ENCODE measurements around the gene NFU1.

Gene NFU1

DNA sequence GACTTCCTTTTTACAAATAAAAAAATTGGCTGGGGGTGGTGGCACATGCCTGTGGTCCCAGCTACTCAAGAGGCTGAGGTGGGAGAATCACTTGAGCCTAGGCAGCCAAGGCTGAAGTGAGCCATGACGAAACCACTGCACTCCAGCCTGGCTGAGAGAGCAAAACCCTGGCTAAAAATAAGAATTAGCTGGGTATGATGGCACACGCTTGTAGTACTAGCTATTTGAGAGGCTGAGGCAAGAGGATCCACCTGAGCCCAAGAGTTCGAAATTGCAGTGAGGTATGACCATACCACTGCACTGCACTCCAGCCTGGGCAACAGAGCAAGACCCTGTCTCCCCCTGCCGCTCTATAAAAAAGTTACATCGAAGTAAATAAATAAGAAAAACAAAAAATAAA is 83.9 kb downstream of the NFU1 start:
- Histone ChIP-seq H3K36me3 (ENCODE audit: control insufficient read depth in 2 of 2, insufficient read depth in 2 of 2, low read length in 2 of 2) (peaks cover 21 to 24% of the 10 kb centered on the region in 2 donors), H3K27ac (ENCODE audit: low read length) (no peak overlapping the region), H3K9ac (ENCODE audit: low read length in 2 of 2) (no peak overlapping the region), H3K4me1 (ENCODE audit: control insufficient read depth, insufficient read depth, low read length) (no peaks in the 10 kb centered on the region), H3K27me3 (ENCODE audit: control insufficient read depth in 1 of 2, insufficient read depth in 2 of 2, low read length in 2 of 2) (no peaks in the 10 kb centered on the region), H3K4me3 (ENCODE audit: low read length in 2 of 2) (no peak overlapping the region), H3K9me3 (ENCODE audit: control insufficient read depth in 2 of 2, low read length in 2 of 2) (no peaks in the 10 kb centered on the region)

DNA sequence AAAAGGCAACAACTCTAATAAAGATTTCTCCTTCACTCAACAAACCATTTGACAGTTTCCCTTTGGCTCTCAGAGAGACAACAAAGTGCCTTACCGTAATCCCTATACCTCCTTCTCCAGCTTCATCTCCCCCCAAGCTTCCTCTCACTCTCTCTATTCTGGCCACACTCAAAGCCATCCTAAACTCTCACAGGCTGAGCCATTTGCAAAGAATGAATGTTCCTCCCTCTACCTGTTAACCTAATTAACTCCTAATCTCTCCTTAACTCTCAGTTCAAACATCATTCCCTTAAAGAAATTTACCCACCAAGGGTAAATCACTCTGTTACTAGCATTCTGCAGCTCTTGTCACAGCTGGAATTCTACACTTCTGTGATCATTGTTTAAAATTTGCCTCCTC is 88.5 kb downstream of the NFU1 start:
- H3K4me1 ChIP-seq (ENCODE audit: control insufficient read depth, insufficient read depth, low read length), result no peaks in the 10 kb centered on the region
- peaks cover 28 to 32% of the 10 kb centered on the region in 2 donors for H3K36me3 ChIP-seq (ENCODE audit: control insufficient read depth in 2 of 2, insufficient read depth in 2 of 2, low read length in 2 of 2)
- no peak overlapping the region for H3K4me3 ChIP-seq (ENCODE audit: low read length in 2 of 2)
- no peak overlapping the region for H3K27ac ChIP-seq (ENCODE audit: low read length)
- H3K9me3 ChIP-seq (ENCODE audit: control insufficient read depth in 2 of 2, low read length in 2 of 2), result no peaks in the 10 kb centered on the region
- H3K27me3 ChIP-seq (ENCODE audit: control insufficient read depth in 1 of 2, insufficient read depth in 2 of 2, low read length in 2 of 2), result no peaks in the 10 kb centered on the region
- no peak overlapping the region for H3K9ac ChIP-seq (ENCODE audit: low read length in 2 of 2)
